HG03045 (cell line): Measurements from ENCODE around the gene PITPNM1.

Source experiments
- ATAC-seq: cut with Tn5 transposase; IDR thresholded peaks from one replicate; pipeline ENCODE4 v1.9.1; 2021; ENCODE audit warnings: mild to moderate bottlenecking, moderate library complexity; ENCODE audit not compliant: unreplicated experiment

Gene PITPNM1

GRCh38 chr11:67504005-67504949, 886 bp downstream of the PITPNM1 start:
- ATAC-seq = no peak

- no peak for ATAC-seq
Observed at GRCh38 chr11:67503119-67504004, 1.8 kb downstream of the PITPNM1 start.

GRCh38 chr11:67502328-67502979, 2.7 kb downstream of the PITPNM1 start:
- ATAC-seq = no peak

- ATAC-seq = no peak
Observed at GRCh38 chr11:67501854-67502253, 3.3 kb downstream of the PITPNM1 start.

GRCh38 chr11:67500831-67501715, 4.1 kb downstream of the PITPNM1 start:
- ATAC-seq = no peak

GRCh38 chr11:67500484-67500821, 4.7 kb downstream of the PITPNM1 start:
- no peak for ATAC-seq

- no peak for ATAC-seq
Observed at GRCh38 chr11:67499808-67500483, 5.2 kb downstream of the PITPNM1 start.

GRCh38 chr11:67498544-67498972, 6.6 kb downstream of the PITPNM1 start:
- ATAC-seq = no peak

- no peak for ATAC-seq
Observed at GRCh38 chr11:67497656-67498291, 7.4 kb downstream of the PITPNM1 start.

- no peak for ATAC-seq
Observed at GRCh38 chr11:67496113-67496512, 9.1 kb downstream of the PITPNM1 start.

- no peak for ATAC-seq
Observed at GRCh38 chr11:67495234-67496005, 9.7 kb downstream of the PITPNM1 start.

- no peak for ATAC-seq
Observed at GRCh38 chr11:67494371-67495233, 10.6 kb downstream of the PITPNM1 start.

- no peak for ATAC-seq
Observed at GRCh38 chr11:67493548-67494370, 11.4 kb downstream of the PITPNM1 start.

GRCh38 chr11:67492801-67493547, 12.2 kb downstream of the PITPNM1 start:
- no peak for ATAC-seq

- no peak for ATAC-seq
Observed at GRCh38 chr11:67492069-67492727, 13.0 kb downstream of the PITPNM1 start.
